GM12878 (cell line): ENCODE data around the gene EPB41L4B. TPM values are rescaled to one million over a fixed set of nuclear protein-coding genes. Genes with fewer than 3 reads are reported as not detected.
A peak's percentile ranks its signal among the peaks of the same experiment; 100 is the strongest.

Experiments
- ATAC-seq: fragments of 200-7000 bp; cut with Tn5 transposase; 3 replicates; pipeline ENCODE4 v1.9.1; 2020; ENCODE audit warnings: mild to moderate bottlenecking, moderate library complexity
- Bru-seq: library from RNA; stranded (reverse); fragments of 400-500 nt; gene quantifications from one replicate; lab custom pipeline; 2021; lab: Mats Ljungman, UMichigan
- BruChase-seq, 2 experiments: library from RNA; stranded (reverse); fragments of 400-500 nt; gene quantifications; one replicate each; lab custom pipeline; 2021; lab: Mats Ljungman, UMichigan
- BruUV-seq: library from RNA; stranded (reverse); fragments of 400-500 nt; replicated peaks from 2 replicates; lab custom pipeline; 2021; lab: Mats Ljungman, UMichigan
- CTCF ChIA-PET: fragments of 300-600 bp; sonication (Branson Sonifier 250); formaldehyde crosslinking; extraction: SDS; loops from one replicate; lab custom pipeline; 2021; ENCODE audit warnings: inconsistent platforms; lab: Yijun Ruan, JAX
- POLR2A ChIA-PET: fragments of 350-600 bp; formaldehyde crosslinking; extraction: SDS; loops from one replicate; lab custom pipeline; 2021; ENCODE audit warnings: inconsistent platforms; lab: Charles Lee
- RAD21 ChIA-PET: fragments of 300-600 bp; sonication (Branson Sonifier 250); formaldehyde crosslinking; loops from one replicate; lab custom pipeline; 2023; ENCODE audit warnings: antibody characterized with exemption; ENCODE audit not compliant: unreplicated experiment; lab: Charles Lee
- SMC1A ChIA-PET: fragments of 300-600 bp; sonication (Branson Sonifier 250); formaldehyde crosslinking; loops from one replicate; lab custom pipeline; 2023; ENCODE audit not compliant: unreplicated experiment, uncharacterized antibody; lab: Charles Lee
- DNase-seq: peaks from one replicate; pipeline ENCODE4 v3.0.0-alpha.2; 2011; ENCODE audit warnings: low read depth, low spot score
- FAIRE-seq: peaks from 3 replicates; lab custom pipeline; 2011; peaks lifted over from hg19 to GRCh38; lab: Jason Lieb, UNC
- H2AFZ ChIP-seq: 2 replicates; pipeline ENCODE4 v1.6.0; 2011; ENCODE audit warnings: low read depth, low read length, control low read depth; ENCODE audit not compliant: control insufficient read depth
- H3K27ac ChIP-seq: 2 replicates; pipeline ENCODE4 v1.5.1; 2011; ENCODE audit warnings: control low read depth; ENCODE audit not compliant: control insufficient read depth, insufficient read depth
- H3K27me3 ChIP-seq, 2 experiments: replicated peaks in 1 of 2; 2 replicates each; pipeline versions ENCODE4 v1.6.0 to v1.6.1; 2011; ENCODE audit warnings: low read length in 1 of 2; ENCODE audit not compliant: control insufficient read depth in 2 of 2, insufficient read depth in 2 of 2
- H3K36me3 ChIP-seq, 2 experiments: 2 replicates each; pipeline ENCODE4 v1.5.1; 2011; ENCODE audit warnings: low read length in 1 of 2; ENCODE audit not compliant: control insufficient read depth in 2 of 2, insufficient read depth in 2 of 2
- H3K4me1 ChIP-seq: 2 replicates; pipeline ENCODE4 v1.6.1; 2011; ENCODE audit warnings: mild to moderate bottlenecking, low read length, moderate library complexity, mixed read lengths; ENCODE audit not compliant: control insufficient read depth, insufficient read depth
- H3K4me2 ChIP-seq: 2 replicates; pipeline ENCODE4 v1.6.0; 2011; ENCODE audit warnings: control low read depth; ENCODE audit not compliant: control insufficient read depth, insufficient read depth
- H3K4me3 ChIP-seq: fragments of 200-600 bp; sonication (generic); 2 replicates; pipeline ENCODE4 v1.5.1; 2016
- H3K79me2 ChIP-seq: 2 replicates; pipeline ENCODE4 v1.6.0; 2011; ENCODE audit warnings: low read length; ENCODE audit not compliant: control insufficient read depth, insufficient read depth
- H3K9ac ChIP-seq: 2 replicates; pipeline ENCODE4 v1.8.0; 2011; ENCODE audit warnings: low read length, control low read depth, mixed read lengths; ENCODE audit not compliant: control insufficient read depth, insufficient read depth
- H3K9me3 ChIP-seq: replicated peaks from 3 replicates; pipeline ENCODE4 v1.5.1; 2011; ENCODE audit warnings: mild to moderate bottlenecking, low read length; ENCODE audit not compliant: control insufficient read depth, insufficient read depth
- H4K20me1 ChIP-seq: 2 replicates; pipeline ENCODE4 v1.6.0; 2011; ENCODE audit not compliant: control insufficient read depth, insufficient read depth
- BMI1 ChIP-seq: fragments of 450-650 bp; IDR thresholded peaks from 2 replicates; pipeline ENCODE4 v1.6.1; 2016; ENCODE audit warnings: mild to moderate bottlenecking, moderate library complexity, borderline replicate concordance
- CREB1 ChIP-seq: IDR thresholded peaks from 2 replicates; pipeline ENCODE4 v1.6.1; 2012; ENCODE audit warnings: low read depth, mild to moderate bottlenecking, inconsistent platforms
- DPF2 ChIP-seq: fragments of 450-650 bp; IDR thresholded peaks from 2 replicates; pipeline ENCODE4 v1.6.1; 2017; ENCODE audit warnings: mild to moderate bottlenecking
- HCFC1 ChIP-seq: fragments of 150-350 bp; IDR thresholded peaks from 2 replicates; pipeline ENCODE4 v1.6.1; 2014; ENCODE audit warnings: low read length
- IKZF1 ChIP-seq: fragments of 450-650 bp; conservative IDR thresholded peaks from 2 replicates; pipeline ENCODE4 v1.6.1; 2017; ENCODE audit warnings: antibody characterized with exemption, mild to moderate bottlenecking
- IRF4 ChIP-seq: IDR thresholded peaks from 2 replicates; pipeline ENCODE4 v1.6.1; 2011; ENCODE audit warnings: low read depth, low read length
- LARP7 ChIP-seq: fragments of 450-650 bp; IDR thresholded peaks from 2 replicates; pipeline ENCODE4 v1.6.1; 2017; ENCODE audit warnings: mild to moderate bottlenecking
- MXI1 ChIP-seq: fragments of 150-350 bp; IDR thresholded peaks from 2 replicates; pipeline ENCODE4 v1.6.1; 2011; ENCODE audit warnings: low read depth, mild to moderate bottlenecking, inconsistent platforms, low read length, improper control_type of control experiment
- NFYA ChIP-seq: IDR thresholded peaks from 2 replicates; pipeline ENCODE4 v1.6.1; 2011; ENCODE audit warnings: low read depth, mild to moderate bottlenecking, low read length, improper control_type of control experiment, borderline replicate concordance
- PML ChIP-seq: IDR thresholded peaks from 2 replicates; pipeline ENCODE4 v1.6.1; 2012; ENCODE audit warnings: low read length, inconsistent platforms
- POU2F2 ChIP-seq: IDR thresholded peaks from 3 replicates; pipeline ENCODE4 v1.6.1; 2011; ENCODE audit warnings: low read depth, mild to moderate bottlenecking, low read length, borderline replicate concordance
- RAD21 ChIP-seq: IDR thresholded peaks from 2 replicates; pipeline ENCODE4 v1.6.1; 2011; ENCODE audit warnings: mild to moderate bottlenecking, low read depth, low read length, moderate library complexity; ENCODE audit not compliant: insufficient read depth
- RB1 ChIP-seq: fragments of 450-650 bp; formaldehyde crosslinking; IDR thresholded peaks from 2 replicates; pipeline ENCODE4 v1.6.1; 2017; ENCODE audit warnings: mild to moderate bottlenecking, borderline replicate concordance
- RBBP5 ChIP-seq: fragments of 200-600 bp; sonication (generic); conservative IDR thresholded peaks from 2 replicates; pipeline ENCODE4 v1.6.1; 2016
- RELA ChIP-seq: fragments of 450-650 bp; IDR thresholded peaks from 2 replicates; pipeline ENCODE4 v1.8.0; 2014; ENCODE audit warnings: borderline replicate concordance; ENCODE audit not compliant: partially characterized antibody
- RUNX3 ChIP-seq: IDR thresholded peaks from 2 replicates; pipeline ENCODE4 v1.6.1; 2012; ENCODE audit warnings: low read length, inconsistent platforms
- TBL1XR1 ChIP-seq: IDR thresholded peaks from 2 replicates; pipeline ENCODE4 v1.6.1; 2012; ENCODE audit warnings: low read depth, low read length, improper control_type of control experiment
- ZNF207 ChIP-seq: fragments of 450-650 bp; IDR thresholded peaks from 2 replicates; pipeline ENCODE4 v1.6.1; 2014; ENCODE audit warnings: antibody characterized with exemption, mild to moderate bottlenecking, borderline replicate concordance
- WGBS: methylation state at CpG from one replicate; pipeline ENCODE4 v1.1.6; 2016; ENCODE audit warnings: low lambda C conversion rate; ENCODE audit not compliant: insufficient replicate concordance, insufficient coverage; ENCODE audit errors: missing lambda C conversion rate; 5-methylcytosine and 5-hydroxymethylcytosine counted together
- in situ Hi-C: fragments of 300-500 bp; cut with MboI; formaldehyde crosslinking; loops from 9 replicates; pipeline ENCODE4 v1.14.3; 2018; ENCODE audit warnings: mixed read lengths
- intact Hi-C: fragments of 100-400 bp; cut with micrococcal nuclease; formaldehyde crosslinking; loops from one replicate; pipeline ENCODE4 v1.14.2; 2022; ENCODE audit not compliant: unreplicated experiment
- long read RNA-seq, 2 experiments: library from polyadenylated mRNA; unstranded; transcript quantifications; one replicate each; pipeline ENCODE4 v2.0.0, GENCODE V29; 2019 to 2020
- polyA minus RNA-seq, 3 experiments: library from RNA; depleted of rRNA, polyadenylated mRNA; stranded (reverse); fragments of >200 nt; gene quantifications; 2 replicates each; pipeline ENCODE4 v1.2.3, GENCODE V29; 2011
- polyA plus RNA-seq, 11 experiments: library from polyadenylated mRNA; depleted of rRNA in 4 of 11; unstranded in 6 of 11; stranded (reverse) in 5 of 11; fragments of >200 nt; fragmentation: Nextera tagmentation in 4 of 11; fragmentation: Illumina TruSeq in 1 of 11; extraction: Ambion mirVana in 4 of 11; extraction: Trizol in 1 of 11; gene quantifications; 1 replicate in 1 of 11; 2 replicates in 10 of 11; pipeline versions ENCODE4 v1.2.1 to v1.2.3, GENCODE V29; 2011 to 2016; ENCODE audit warnings: inconsistent platforms in 2 of 11, missing spikeins in 2 of 11, low read depth in 1 of 11
- total RNA-seq, 4 experiments: library from RNA; depleted of rRNA in 3 of 4; stranded (reverse); fragments of >200 nt in 3 of 4; fragmentation: Illumina TruSeq in 1 of 4; extraction: Trizol in 1 of 4; gene quantifications; 2 replicates each; pipeline versions ENCODE4 v1.2.1 to v1.2.3, GENCODE V29; 2013 to 2021
- TF ChIP-seq, protein P1 (sequence below): IDR thresholded peaks from 2 replicates; pipeline ENCODE4 v1.6.1; 2011; ENCODE audit warnings: borderline replicate concordance, low read depth, mild to moderate bottlenecking, moderate library complexity, mixed read lengths, low read length; ENCODE audit not compliant: insufficient read depth; ENCODE audit errors: extremely low read length
- TF ChIP-seq, protein P2 (sequence below): IDR thresholded peaks from 2 replicates; pipeline ENCODE4 v1.6.1; 2011; ENCODE audit warnings: low read depth, mild to moderate bottlenecking, low read length, moderate library complexity, borderline replicate concordance; ENCODE audit errors: extremely low read depth

The EPB41L4B gene
- 0.56 and 0.71 TPM in 2 replicates for total RNA-seq (2013; cell fraction: nucleolus; rRNA removed)
- total RNA-seq (2014; rRNA removed) (0.05 and 0.11 TPM in 2 replicates), total RNA-seq (2014; rRNA removed; fragmentation: Illumina TruSeq; extraction: Trizol) (0.13 and 0.14 TPM in 2 replicates), total RNA-seq (2021) (0.16 and 0.28 TPM in 2 replicates), polyA plus RNA-seq (2011; rRNA removed) (0.75 and 1.6 TPM in 2 replicates), polyA plus RNA-seq (2014; fragmentation: Illumina TruSeq; extraction: Trizol) (0.13 and 0.35 TPM in 2 replicates), polyA plus RNA-seq (2014; fragmentation: Nextera tagmentation; extraction: Ambion mirVana) (under 1 TPM; 0.04 to 0.13 TPM), polyA plus RNA-seq (2014; rRNA removed) (0.05 and 0.24 TPM in 2 replicates), polyA plus RNA-seq (2016; fragmentation: Nextera tagmentation; extraction: Ambion mirVana) (under 1 TPM in 1 of 2 experiments, not detected in 1; 0.08 TPM), polyA minus RNA-seq (2011; rRNA and poly(A)+ RNA removed) (0.46 and 0.88 TPM in 2 replicates), Bru-seq, nascent RNA (percentile 17 among the genes with signal in this experiment), BruChase-seq, experiment 1, labeled RNA remaining after a 6-hour chase (percentile 16 among the genes with signal in this experiment), BruChase-seq, experiment 2, labeled RNA remaining after a 2-hour chase (percentile 19 among the genes with signal in this experiment)
- 0.33 TPM for polyA plus RNA-seq (2011; ENCODE audit: low read depth)
- polyA plus RNA-seq (2011; cell fraction: cytosol; rRNA removed) = 0.18 and 0.40 TPM in 2 replicates
- 0.39 and 0.61 TPM in 2 replicates for polyA plus RNA-seq (2011; cell fraction: nucleus; rRNA removed)
- polyA plus RNA-seq (2012) = 0.54 and 0.59 TPM in 2 replicates
- polyA minus RNA-seq (2011; cell fraction: cytosol; rRNA and poly(A)+ RNA removed) = 0.27 TPM in 1 of 2 replicates, not detected in the other
- polyA minus RNA-seq (2011; cell fraction: nucleus; rRNA and poly(A)+ RNA removed) = 0.12 and 0.19 TPM in 2 replicates
- long read RNA-seq, experiment 1 = 0 reads
- long read RNA-seq, experiment 2, full-length matches to known transcripts = 1 of 1 reads
- long read RNA-seq, experiment 2, partial matches to known transcripts = 0 of 1 reads
- long read RNA-seq, experiment 2, other reads (novel, unspliced or antisense) = 0 of 1 reads

DNA sequence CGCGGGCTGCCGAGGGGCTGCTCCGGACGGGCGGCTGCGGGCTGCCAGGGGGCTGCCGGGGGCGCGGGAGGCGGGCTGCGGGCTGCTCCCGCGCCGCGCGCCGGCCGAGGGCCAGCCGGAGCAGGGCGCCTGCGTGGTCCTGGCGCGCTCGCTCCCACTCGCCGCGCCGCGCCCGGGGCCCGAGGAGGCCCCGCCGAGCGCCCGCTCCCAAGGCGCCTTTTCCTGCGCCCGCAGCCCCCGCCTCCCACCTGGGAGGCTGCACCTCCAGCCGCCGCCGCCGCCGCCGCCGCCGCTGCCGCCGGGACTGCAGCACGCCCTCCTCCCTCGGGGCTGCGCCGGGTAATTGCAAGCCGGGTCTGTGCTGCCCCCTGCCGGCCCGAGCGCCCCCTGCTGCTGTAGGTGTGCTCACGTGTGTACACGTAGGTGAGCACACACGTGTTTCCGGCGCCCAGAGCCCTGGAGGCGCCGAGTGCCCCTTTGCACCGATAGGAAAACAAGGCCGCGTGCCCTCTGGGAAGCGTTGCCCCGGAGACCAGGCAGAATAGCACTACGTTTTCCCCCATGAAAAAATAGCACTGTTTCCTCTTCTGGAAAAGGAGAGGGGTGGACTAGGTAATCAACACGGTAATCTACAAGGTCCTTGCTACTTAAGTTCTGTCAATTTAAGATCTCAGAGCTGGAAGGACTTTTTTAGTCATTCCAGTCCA, at the start of gene EPB41L4B:
EPB41L4B (minus strand) TSS at position 318 of the 707 bp plus-strand sequence. CDS start 613 bp downstream, outside the sequence.
- H3K79me2 ChIP-seq = no peaks in the 10 kb centered on the region
- POLR2A ChIA-PET = no interaction called here
- H3K9ac ChIP-seq = no peak within 1 kb of the TSS
- H3K4me2 ChIP-seq = peak within 1 kb of the TSS; percentile 76; the same call in 1 of the 2 replicates
- no peaks in the 10 kb centered on the region for H3K36me3 ChIP-seq
- no peak within 1 kb of the TSS; the same call in 1 of the 2 replicates for H3K4me3 ChIP-seq
- H3K4me1 ChIP-seq = no peaks in the 10 kb centered on the region
- no peaks in the 10 kb centered on the region for H3K9me3 ChIP-seq
- RAD21 ChIA-PET = no interaction called here
- no TSS peak for BruUV-seq
- peak; percentile 85 for FAIRE-seq
- peak within 1 kb of the TSS; percentile 54; the same call in 1 of the 2 replicates for H2AFZ ChIP-seq
- WGBS = under 1% methylated on average over 35 of the region's 72 CpGs
- peak; percentile 100 for ATAC-seq
- intact Hi-C loops = loop anchor here (2.0 to 5.0 kb wide), 4 partner anchors 76 to 148 kb away; no protein-coding TSS in a partner anchor
- in situ Hi-C loops = no loop called here
- CTCF ChIA-PET = interaction anchor here (0.9 to 1.2 kb wide), 3 partner anchors 27 to 948 kb away, joined by 3 to 6 read pairs (median 3); no protein-coding TSS in a partner anchor
- SMC1A ChIA-PET = interaction anchor here (1.5 kb wide), 1 partner anchor 149 kb away, joined by 9 read pairs; no protein-coding TSS in a partner anchor
- H3K27me3 ChIP-seq = peaks cover 5 to 6% of the 10 kb centered on the region in 2 experiments
- no peak within 1 kb of the TSS for H3K27ac ChIP-seq
- DNase-seq = peak; percentile 19
- no peaks in the 10 kb centered on the region for H4K20me1 ChIP-seq
- TF ChIP-seq IRF4 (no peak), NFYA (no peak), RELA (peak; percentile 65), CREB1 (peak; percentile 84), DPF2 (peak; percentile 54; the same call in 1 of the 2 replicates), BMI1 (no peak), RUNX3 (no peak), POU2F2 (0 out of 3 replicates have a peak, but pooled peaks have one; percentile 18), HCFC1 (peak; percentile 26; the same call in 1 of the 2 replicates), TBL1XR1 (0 out of 2 replicates have a peak, but pooled peaks have one; percentile 21), MXI1 (peak; percentile 77), ZNF207 (0 out of 2 replicates have a peak, but pooled peaks have one; percentile 52), RAD21 (peak; percentile 80), IKZF1 (peak; percentile 74), RB1 (peak; percentile 56; the same call in 1 of the 2 replicates), PML (no peak), LARP7 (peak; percentile 81; the same call in 1 of the 2 replicates), RBBP5 (no peak)
- TF ChIP-seq, protein P1, sequence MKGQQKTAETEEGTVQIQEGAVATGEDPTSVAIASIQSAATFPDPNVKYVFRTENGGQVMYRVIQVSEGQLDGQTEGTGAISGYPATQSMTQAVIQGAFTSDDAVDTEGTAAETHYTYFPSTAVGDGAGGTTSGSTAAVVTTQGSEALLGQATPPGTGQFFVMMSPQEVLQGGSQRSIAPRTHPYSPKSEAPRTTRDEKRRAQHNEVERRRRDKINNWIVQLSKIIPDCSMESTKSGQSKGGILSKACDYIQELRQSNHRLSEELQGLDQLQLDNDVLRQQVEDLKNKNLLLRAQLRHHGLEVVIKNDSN = peak; percentile 85
- TF ChIP-seq, protein P2, sequence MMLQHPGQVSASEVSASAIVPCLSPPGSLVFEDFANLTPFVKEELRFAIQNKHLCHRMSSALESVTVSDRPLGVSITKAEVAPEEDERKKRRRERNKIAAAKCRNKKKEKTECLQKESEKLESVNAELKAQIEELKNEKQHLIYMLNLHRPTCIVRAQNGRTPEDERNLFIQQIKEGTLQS = peak; percentile 55; the same call in 1 of the 2 replicates
